B cell (primary cell): ENCODE measurements around the gene STON2. TPM values are rescaled to one million over a fixed set of nuclear protein-coding genes. Genes with fewer than 3 reads are reported as not detected.

Experiments
- ATAC-seq: fragments of 200-7000 bp; cut with Tn5 transposase; one replicate; pipeline ENCODE4 v1.10.0; 2021; ENCODE audit warnings: low read depth, mild to moderate bottlenecking, moderate number of reproducible peaks, moderate library complexity
- CTCF ChIA-PET: fragments of 350-600 bp; sonication (Branson Sonifier 250); formaldehyde crosslinking; loops from one replicate; lab custom pipeline; 2021; ENCODE audit warnings: antibody characterized with exemption, inconsistent platforms; lab: Charles Lee
- POLR2A ChIA-PET: fragments of 350-600 bp; sonication (Branson Sonifier 250); formaldehyde crosslinking; loops from one replicate; lab custom pipeline; 2021; ENCODE audit warnings: antibody characterized with exemption; lab: Charles Lee
- DNase-seq: peaks from one replicate; pipeline ENCODE4 v3.0.0; 2013
- H2AFZ ChIP-seq: 2 replicates; pipeline ENCODE4 v1.6.1; 2012; ENCODE audit warnings: mild to moderate bottlenecking, low read depth, low read length; ENCODE audit not compliant: insufficient read depth, poor library complexity, severe bottlenecking
- H3K27ac ChIP-seq, 2 donors: 1 replicate in 1 of 2; 2 replicates in 1 of 2; pipeline ENCODE4 v1.5.1; 2012 to 2013; ENCODE audit warnings: low read length in 2 of 2, mild to moderate bottlenecking in 2 of 2, moderate library complexity in 1 of 2
- H3K27me3 ChIP-seq, 4 experiments: fragments of 200-600 bp in 1 of 4; sonication (generic) in 1 of 4; replicated peaks in 1 of 4; 1 replicate in 2 of 4; 2 replicates in 2 of 4; pipeline versions ENCODE4 v1.6.1 to v1.7.0; 2013 to 2016; ENCODE audit warnings: low read length in 3 of 4, mild to moderate bottlenecking in 2 of 4, mixed read lengths in 1 of 4, moderate library complexity in 1 of 4; ENCODE audit not compliant: insufficient read depth in 4 of 4, control insufficient read depth in 3 of 4; ENCODE audit errors: control extremely low read depth in 1 of 4
- H3K36me3 ChIP-seq, 2 experiments: replicated peaks in 1 of 2; 1 replicate in 1 of 2; 2 replicates in 1 of 2; pipeline versions ENCODE4 v1.6.1 to v1.7.1; 2013; ENCODE audit warnings: low read length in 1 of 2; ENCODE audit not compliant: insufficient read depth in 2 of 2, control insufficient read depth in 1 of 2; ENCODE audit errors: control extremely low read depth in 1 of 2, extremely low read depth in 1 of 2
- H3K4me1 ChIP-seq, 2 donors: fragments of 200-600 bp in 1 of 2; sonication (generic) in 1 of 2; 1 replicate in 1 of 2; 2 replicates in 1 of 2; pipeline versions ENCODE4 v1.5.1 to v1.6.1; 2013 to 2017; ENCODE audit warnings: low read length in 2 of 2; ENCODE audit not compliant: control insufficient read depth in 2 of 2, insufficient read depth in 2 of 2
- H3K4me2 ChIP-seq: replicated peaks from 2 replicates; pipeline ENCODE3; 2012; ENCODE audit warnings: mild to moderate bottlenecking, low read depth, low read length; ENCODE audit not compliant: poor library complexity, severe bottlenecking
- H3K4me3 ChIP-seq, 5 experiments: fragments of 200-600 bp in 1 of 5; sonication (generic) in 1 of 5; 1 replicate in 3 of 5; 2 replicates in 2 of 5; pipeline versions ENCODE4 v1.5.1 to v1.7.0; 2011 to 2016; ENCODE audit warnings: low read length in 4 of 5, mild to moderate bottlenecking in 4 of 5, low read depth in 2 of 5, control low read depth in 1 of 5, moderate library complexity in 1 of 5; ENCODE audit not compliant: insufficient read depth in 1 of 5; ENCODE audit errors: control extremely low read depth in 1 of 5, extremely low read depth in 1 of 5
- H3K79me2 ChIP-seq: fragments of 200-600 bp; sonication (generic); one replicate; pipeline ENCODE4 v1.6.0; 2016; ENCODE audit warnings: low read length; ENCODE audit not compliant: control insufficient read depth, insufficient read depth
- H3K9ac ChIP-seq: fragments of 200-600 bp; sonication (generic); 2 replicates; pipeline ENCODE4 v1.6.1; 2017; ENCODE audit warnings: mild to moderate bottlenecking, low read length, moderate library complexity
- H3K9me3 ChIP-seq, 3 donors: one replicate each; pipeline versions ENCODE4 v1.6.1 to v1.7.1; 2013; ENCODE audit warnings: low read length in 2 of 3; ENCODE audit not compliant: control insufficient read depth in 2 of 3, insufficient read depth in 1 of 3; ENCODE audit errors: control extremely low read depth in 1 of 3
- H4K20me1 ChIP-seq: 2 replicates; pipeline ENCODE4 v1.6.0; 2012; ENCODE audit warnings: mild to moderate bottlenecking, low read length; ENCODE audit not compliant: insufficient read depth, control insufficient read depth, poor library complexity, severe bottlenecking
- H3K27ac Mint-ChIP-seq: one replicate; pipeline ENCODE4 v1.8.0; 2021; ENCODE audit warnings: mixed read lengths
- H3K27me3 Mint-ChIP-seq: one replicate; pipeline ENCODE4 v1.8.0; 2021; ENCODE audit warnings: mixed read lengths
- H3K4me1 Mint-ChIP-seq: one replicate; pipeline ENCODE4 v1.8.0; 2021; ENCODE audit warnings: mixed read lengths
- H3K4me3 Mint-ChIP-seq: one replicate; pipeline ENCODE4 v1.8.0; 2021; ENCODE audit warnings: mixed read lengths
- H3K9me3 Mint-ChIP-seq: one replicate; pipeline ENCODE4 v1.8.0; 2022; ENCODE audit warnings: mixed read lengths; ENCODE audit not compliant: insufficient read depth
- CTCF ChIP-seq: fragments of 200-600 bp; IDR thresholded peaks from one replicate; pipeline ENCODE4 v1.8.0; 2022; ENCODE audit warnings: antibody characterized with exemption, mild to moderate bottlenecking
- EZH2 ChIP-seq: IDR thresholded peaks from 2 replicates; pipeline ENCODE4 v1.6.1; 2012; ENCODE audit warnings: borderline replicate concordance, low read depth, mild to moderate bottlenecking, moderate library complexity, low read length; ENCODE audit not compliant: insufficient read depth, poor library complexity, severe bottlenecking
- WGBS: methylation state at CpG from one replicate; pipeline ENCODE4 v1.1.5; 2013; ENCODE audit warnings: missing lambda C conversion rate; ENCODE audit not compliant: insufficient coverage; 5-methylcytosine and 5-hydroxymethylcytosine counted together
- intact Hi-C: fragments of 100-400 bp; cut with micrococcal nuclease; formaldehyde crosslinking; loops from one replicate; pipeline ENCODE4 v1.10.0; 2022
- polyA plus RNA-seq: library from polyadenylated mRNA; depleted of rRNA; stranded (reverse); fragments of >200 nt; gene quantifications from 2 replicates; pipeline ENCODE4 v1.2.3, GENCODE V29; 2012
- total RNA-seq, 2 donors: library from RNA; stranded (reverse); fragments of 120-200 nt in 1 of 2; gene quantifications; 1 replicate in 1 of 2; 2 replicates in 1 of 2; pipeline versions ENCODE4 v1.2.3 to v1.2.4, GENCODE V29; 2013 to 2022

Gene STON2
- total and polyA plus RNA-seq, 2 donors (not counting 1 experiment from before 2014, with no cell fraction given) = 0.03 TPM; not detected in 1

GRCh38 chr14:81434230-81434629 is 34.1 kb upstream of the STON2 start:
- Histone ChIP-seq H3K9me3 (peaks cover 0 to 11% (median 0%) of the 10 kb centered on the region in 3 donors), H3K36me3 (no peaks in the 10 kb centered on the region), H3K79me2 (no peaks in the 10 kb centered on the region), H3K4me1 (peaks cover 15 to 16% of the 10 kb centered on the region in 2 donors), H3K9ac (no peak overlapping the region), H2AFZ (no peak overlapping the region), H3K27ac (no peak overlapping the region), H3K27me3 (peaks cover 0 to 54% (median 41%) of the 10 kb centered on the region in 4 experiments), H3K4me3 (no peak overlapping the region), H3K4me2 (no peak overlapping the region), H4K20me1 (no peaks in the 10 kb centered on the region)
- Mint-ChIP-seq H3K9me3 (no peaks in the 10 kb centered on the region), H3K4me3 (no peak overlapping the region), H3K4me1 (peaks cover 14% of the 10 kb centered on the region), H3K27me3 (peaks cover 64% of the 10 kb centered on the region), H3K27ac (no peak overlapping the region)
- intact Hi-C loops = no loop called here
- ATAC-seq (no peak), DNase-seq (no peak)
- TF ChIP-seq EZH2 (no peak), CTCF (no peak)
- ChIA-PET CTCF (no interaction called here), POLR2A (no interaction called here)
- 83% methylated on average over 1 of the region's 4 CpGs for WGBS

- H3K9me3 Mint-ChIP-seq = no peaks in the 10 kb centered on the region
- H3K4me1 ChIP-seq = peaks cover 15 to 16% of the 10 kb centered on the region in 2 donors
- DNase-seq = no peak
- ChIA-PET CTCF (no interaction called here), POLR2A (no interaction called here)
- peaks cover 0 to 49% (median 37%) of the 10 kb centered on the region in 4 experiments for H3K27me3 ChIP-seq
- 78% methylated on average over 1 of the region's 2 CpGs for WGBS
- no peak overlapping the region for H3K4me3 ChIP-seq
- H3K4me3 Mint-ChIP-seq = no peak overlapping the region
- no peak overlapping the region for H2AFZ ChIP-seq
- peaks cover 0 to 11% (median 0%) of the 10 kb centered on the region in 3 donors for H3K9me3 ChIP-seq
- no peaks in the 10 kb centered on the region for H4K20me1 ChIP-seq
- no peak for ATAC-seq
- no peaks in the 10 kb centered on the region for H3K79me2 ChIP-seq
- H3K36me3 ChIP-seq = no peaks in the 10 kb centered on the region
- peaks cover 59% of the 10 kb centered on the region for H3K27me3 Mint-ChIP-seq
- no peak for TF ChIP-seq EZH2
- no peak for TF ChIP-seq CTCF
- no peak overlapping the region for H3K27ac Mint-ChIP-seq
- no peak overlapping the region for H3K9ac ChIP-seq
- intact Hi-C loops = no loop called here
- H3K27ac ChIP-seq = no peak overlapping the region
- no peak overlapping the region for H3K4me2 ChIP-seq
- H3K4me1 Mint-ChIP-seq = peaks cover 14% of the 10 kb centered on the region
These were observed 33.3 kb upstream of the STON2 start for GRCh38 chr14:81433378-81433777.
